Astrocyte (in vitro differentiated cells and primary cell): Measurements from ENCODE around the gene ERCC8.

Experiments used
- CTCF ChIP-seq: IDR thresholded peaks from 2 replicates; pipeline ENCODE4 v1.5.1; 2011; ENCODE audit warnings: low read depth, mild to moderate bottlenecking, inconsistent platforms, low read length, moderate library complexity; ENCODE audit not compliant: insufficient read depth
- EZH2 ChIP-seq: IDR thresholded peaks from 2 replicates; pipeline ENCODE4 v1.6.1; 2012; ENCODE audit warnings: mild to moderate bottlenecking, low read length, inconsistent platforms; ENCODE audit not compliant: insufficient read depth

- no peak for TF ChIP-seq CTCF
- no peak for TF ChIP-seq EZH2
Observed at GRCh38 chr5:60958712-60959111, 13.8 kb upstream of the ERCC8 start.
